CD1c-positive myeloid dendritic cell (primary cell): Measurements from ENCODE around the gene VPS13D.

Source experiments
- DNase-seq: peaks from one replicate; pipeline ENCODE4 v3.0.0-alpha.2; 2016; ENCODE audit errors: extremely low spot score

VPS13D gene

DNA sequence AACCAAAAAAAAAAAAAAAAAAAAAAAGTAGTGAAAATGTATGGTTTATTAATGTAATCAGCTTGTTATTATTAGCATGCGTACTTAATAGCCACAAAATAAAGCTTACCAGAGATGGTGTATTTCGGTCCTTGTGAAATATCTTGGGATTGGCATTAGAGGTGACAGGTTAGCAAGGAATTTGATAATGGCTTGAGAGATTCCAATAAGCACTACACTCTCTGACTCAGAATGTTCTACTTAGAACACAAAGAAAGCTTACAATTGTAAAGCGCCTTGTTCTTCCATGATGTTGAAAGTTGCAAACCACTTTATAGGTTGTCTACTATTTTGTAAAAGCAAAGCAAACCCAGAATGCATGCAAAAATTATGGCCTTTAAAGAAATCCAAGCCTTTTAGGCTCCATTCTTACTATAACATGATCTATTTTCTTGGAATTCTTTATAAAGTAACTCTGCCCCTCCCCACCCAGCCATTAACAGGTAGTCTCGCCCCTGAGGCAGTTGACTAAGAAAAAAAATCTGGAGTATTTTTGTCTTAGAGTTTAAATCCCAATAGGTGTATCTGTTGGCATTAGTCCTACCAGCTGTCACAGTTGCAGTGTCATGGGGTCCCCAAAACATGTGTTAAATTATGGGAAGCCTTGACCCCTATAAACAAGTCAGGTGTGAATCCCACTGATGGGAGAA, 259.0 kb downstream of the VPS13D start:
- DNase-seq = no peak

DNA sequence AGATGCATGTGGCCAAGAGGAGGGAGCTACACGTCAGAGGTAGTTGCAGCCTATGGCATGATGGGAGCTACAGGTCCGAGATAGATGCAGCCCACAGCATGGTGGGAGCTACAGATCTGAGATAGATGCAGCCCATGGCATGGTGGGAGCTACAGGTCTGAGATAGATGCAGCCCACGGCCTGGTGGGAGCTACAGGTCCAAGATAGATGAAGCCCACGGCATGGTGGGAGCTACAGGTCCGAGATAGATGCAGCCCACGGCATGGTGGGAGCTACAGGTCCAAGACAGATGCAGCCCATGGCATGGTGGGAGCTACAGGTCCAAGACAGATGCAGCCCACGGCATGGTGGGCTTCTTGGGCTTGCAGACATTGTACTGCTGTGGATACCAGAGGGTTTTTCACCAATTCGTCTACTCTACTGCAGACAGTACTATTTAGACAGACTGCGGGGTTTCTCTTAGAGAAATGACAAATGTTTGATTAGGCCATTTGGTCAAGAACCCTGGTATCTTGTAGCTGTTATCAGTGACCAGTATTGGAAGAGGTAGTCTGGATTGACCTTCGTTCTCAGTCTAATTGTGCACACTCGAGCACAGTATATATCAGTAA, 260.8 kb downstream of the VPS13D start:
- DNase-seq = no peak

DNA sequence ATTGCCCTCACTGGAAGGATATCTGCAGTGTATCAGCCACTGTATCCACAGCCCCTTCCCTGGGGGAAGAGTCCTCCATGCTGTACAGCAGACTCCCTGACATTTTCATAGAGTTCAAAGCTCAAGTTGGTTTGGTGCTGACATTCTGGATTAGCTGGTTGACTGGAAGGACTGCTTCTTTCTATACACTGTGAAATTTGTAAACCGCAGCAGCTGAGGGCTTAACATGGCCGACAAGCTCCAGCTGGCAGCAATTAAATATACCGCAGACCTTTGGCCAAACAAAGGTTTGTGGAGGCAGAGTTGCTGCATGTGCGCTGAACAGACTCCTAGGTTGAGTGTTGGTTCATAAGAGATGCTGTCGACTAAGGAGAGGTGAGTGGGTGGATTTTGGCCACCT, 261.8 kb downstream of the VPS13D start:
- DNase-seq = no peak

- DNase-seq = no peak
Measured at GRCh38 chr1:12495725-12496124, 265.9 kb downstream of the VPS13D start.

DNA sequence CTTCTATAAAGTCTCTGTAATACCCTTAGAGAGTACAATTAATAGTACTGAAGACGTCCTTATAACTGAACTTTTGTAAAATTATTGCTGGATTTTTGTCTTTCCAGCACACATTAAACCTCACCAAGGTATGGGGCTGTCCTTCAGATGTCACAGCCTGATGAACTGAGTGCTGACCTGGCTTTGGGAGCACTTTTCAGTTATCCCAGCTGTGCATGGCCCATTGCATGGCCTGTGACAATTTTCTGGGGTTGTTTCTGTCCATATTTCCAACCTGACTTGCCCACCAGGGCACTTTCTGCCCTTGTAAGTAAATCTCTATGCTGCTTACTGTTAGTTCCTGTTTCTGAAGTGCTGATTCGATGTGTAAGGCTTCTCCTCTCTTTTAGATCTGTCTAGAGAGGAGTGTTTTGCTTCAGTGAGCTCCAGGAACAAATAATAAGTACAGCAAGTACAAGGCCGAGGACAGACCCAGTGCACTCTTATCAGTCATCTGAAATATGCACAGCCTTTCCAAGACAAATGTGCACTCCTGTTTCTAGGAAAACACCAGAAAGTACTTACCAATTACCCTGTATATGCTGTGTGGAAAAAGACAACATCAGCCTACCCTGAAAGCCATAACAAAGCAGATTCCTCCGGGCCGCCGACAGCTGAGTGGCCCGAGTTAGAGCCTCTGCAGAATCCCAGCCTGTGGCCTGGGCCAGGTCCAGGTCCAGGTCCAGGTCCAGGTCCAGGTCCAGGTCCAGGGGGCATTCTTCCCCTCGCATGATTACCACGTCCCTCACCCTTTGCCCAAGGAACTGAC, 266.5 kb downstream of the VPS13D start:
- DNase-seq = no peak

DNA sequence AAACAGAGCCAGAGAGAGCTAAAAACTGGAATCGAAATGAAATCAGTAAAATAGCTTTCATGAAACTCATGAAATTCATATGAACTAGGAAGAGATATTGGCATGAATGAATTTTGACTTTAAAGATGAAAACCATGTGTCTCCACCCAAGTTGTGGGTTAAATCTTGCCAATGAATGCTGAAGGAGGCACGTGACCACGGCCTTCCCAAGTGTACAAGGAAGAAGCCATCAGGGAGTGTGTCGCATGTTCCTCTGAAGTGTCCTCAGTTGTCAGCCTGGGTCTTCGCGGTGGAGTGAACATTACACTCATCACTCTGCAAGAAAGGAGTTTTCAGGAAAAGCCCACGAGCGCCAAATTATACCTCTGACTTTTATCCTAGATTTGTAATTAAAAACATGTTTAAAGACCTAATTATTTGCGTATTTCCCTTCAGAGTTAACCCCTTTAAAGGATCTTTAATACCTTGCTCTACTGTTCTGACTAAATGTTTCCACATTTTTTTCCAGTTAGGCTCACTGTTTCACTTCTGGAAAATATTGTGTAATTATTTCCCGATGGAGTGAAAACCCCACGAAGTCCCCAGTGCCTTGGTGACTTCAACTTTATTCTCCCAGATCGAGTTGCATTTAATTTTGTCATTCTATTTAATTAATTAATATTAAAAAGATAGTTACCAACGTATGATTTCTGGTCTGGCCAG, 269.9 kb downstream of the VPS13D start:
- DNase-seq = no peak

DNA sequence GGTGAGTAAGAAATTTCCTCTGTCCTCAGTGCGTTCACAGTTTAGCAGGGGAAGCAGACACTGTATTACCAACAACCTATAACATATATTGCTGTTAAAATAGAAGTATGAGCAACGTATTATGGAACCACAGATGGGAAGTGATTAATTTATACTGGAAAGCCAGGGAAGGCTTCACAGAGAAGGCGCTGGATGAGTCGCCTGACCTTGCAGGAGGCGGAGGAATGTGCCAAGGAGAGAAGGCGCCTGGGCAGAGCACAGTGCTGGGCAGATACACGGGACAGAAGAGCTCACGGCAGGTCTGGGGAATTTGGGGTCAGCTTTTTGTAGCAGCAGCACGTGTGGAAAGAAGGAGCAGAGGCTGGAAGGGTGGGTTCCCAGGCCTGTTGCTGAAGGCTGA, 271.8 kb downstream of the VPS13D start:
- no peak for DNase-seq

GRCh38 chr1:12502336-12503109, 272.7 kb downstream of the VPS13D start:
- DNase-seq = no peak

- DNase-seq = no peak
Measured at GRCh38 chr1:12503709-12504108, 273.9 kb downstream of the VPS13D start.

GRCh38 chr1:12504601-12505000, 274.8 kb downstream of the VPS13D start:
- no peak for DNase-seq

DNA sequence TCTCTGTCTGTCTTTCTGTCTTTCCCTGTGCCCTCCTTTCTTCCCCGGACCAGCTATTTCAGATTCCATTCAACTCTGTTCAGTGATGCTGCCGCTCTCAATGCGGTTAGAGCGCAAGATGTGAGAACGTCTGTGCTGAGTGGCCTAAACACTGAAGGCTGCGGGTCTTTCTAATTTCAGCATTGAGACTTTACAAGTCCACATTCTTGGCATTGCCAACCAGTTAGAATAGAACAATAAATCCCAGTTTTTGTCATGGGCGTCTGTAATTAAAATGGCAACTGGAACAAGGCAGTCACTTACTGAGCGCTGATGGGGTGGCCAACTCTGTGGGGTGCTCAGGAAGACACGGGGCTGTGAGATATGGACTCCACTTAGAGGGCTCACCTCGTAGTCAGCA, 275.4 kb downstream of the VPS13D start:
- DNase-seq = no peak

DNA sequence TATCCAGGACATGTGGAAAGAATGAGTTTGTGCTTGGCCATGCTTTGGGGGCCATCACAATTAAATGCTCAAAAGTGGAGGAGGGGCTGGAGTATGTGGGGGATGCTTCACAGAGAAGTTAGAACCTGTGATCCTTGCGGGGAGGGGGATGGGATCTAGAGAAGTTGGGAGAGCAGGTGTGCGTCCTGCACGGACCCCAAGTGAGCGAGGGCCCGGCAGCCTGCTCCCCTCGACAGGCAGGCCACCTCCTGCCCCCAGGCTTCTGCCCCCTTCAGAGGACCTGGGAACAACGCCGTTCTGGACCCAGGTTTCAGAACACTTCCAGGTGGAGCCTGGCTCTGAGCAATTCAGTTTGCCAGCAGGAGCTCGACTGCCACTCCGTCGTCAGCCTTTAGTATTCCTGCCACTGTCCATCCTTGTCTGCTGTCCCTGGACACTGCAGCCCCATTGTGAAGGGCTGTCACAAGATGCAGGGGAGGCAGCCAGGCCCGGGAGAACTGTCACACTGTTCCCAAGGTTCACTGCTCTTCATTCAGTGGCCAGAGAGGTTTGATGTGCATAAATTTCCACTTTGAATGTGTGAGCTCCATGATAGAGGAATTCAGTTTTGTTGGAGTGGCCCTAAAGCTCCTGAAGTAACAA, 275.9 kb downstream of the VPS13D start:
- DNase-seq = no peak

DNA sequence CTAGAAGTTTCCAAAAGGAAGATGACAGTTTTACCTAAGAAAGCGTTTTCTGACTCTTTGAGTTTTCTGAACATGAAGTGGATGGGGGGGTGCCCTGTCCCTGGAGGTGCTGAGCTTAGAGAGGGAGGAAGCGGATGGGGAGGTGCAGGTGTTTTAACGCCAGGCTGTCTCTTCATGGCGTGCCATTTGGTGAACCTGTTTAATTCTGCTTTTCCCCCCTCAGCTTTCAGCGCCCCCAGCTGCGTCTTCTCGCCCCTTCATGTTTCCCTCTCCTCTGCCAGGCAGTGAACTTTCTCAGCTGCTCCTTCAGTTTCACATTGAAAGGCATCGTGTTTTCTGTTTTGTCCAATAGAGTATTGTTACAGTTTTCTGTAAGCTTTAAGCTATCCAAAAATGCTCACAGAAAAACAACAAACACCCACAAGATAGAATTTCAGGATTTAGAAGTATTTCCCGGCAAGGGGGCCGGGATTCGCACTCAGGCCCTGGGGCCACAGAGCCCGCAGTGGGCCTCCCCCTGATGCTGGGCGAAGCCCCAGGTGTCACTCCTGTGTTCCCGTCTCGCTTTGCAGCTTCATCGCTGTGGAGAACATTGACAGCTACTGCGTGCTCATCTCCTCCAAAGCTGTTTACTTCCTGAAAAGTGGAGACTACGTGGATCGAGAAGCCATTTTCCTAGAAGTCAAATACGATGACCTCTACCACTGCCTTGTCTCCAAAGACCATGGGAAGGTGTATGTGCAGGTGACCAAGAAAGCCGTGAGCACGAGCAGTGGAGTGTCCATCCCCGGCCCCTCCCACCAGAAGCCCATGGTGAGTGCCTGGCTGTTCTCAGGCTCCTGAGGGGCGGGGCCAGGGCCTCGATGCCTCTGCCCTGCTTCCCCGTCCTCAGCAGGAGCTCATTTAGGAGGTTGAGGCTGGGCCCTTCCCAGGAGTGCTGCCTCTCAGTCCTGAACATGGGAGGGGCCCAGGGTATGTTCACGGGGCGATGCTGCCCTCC, 276.8 kb downstream of the VPS13D start:
- no peak for DNase-seq

- no peak for DNase-seq
Measured at GRCh38 chr1:12507631-12508030, 277.8 kb downstream of the VPS13D start.

DNA sequence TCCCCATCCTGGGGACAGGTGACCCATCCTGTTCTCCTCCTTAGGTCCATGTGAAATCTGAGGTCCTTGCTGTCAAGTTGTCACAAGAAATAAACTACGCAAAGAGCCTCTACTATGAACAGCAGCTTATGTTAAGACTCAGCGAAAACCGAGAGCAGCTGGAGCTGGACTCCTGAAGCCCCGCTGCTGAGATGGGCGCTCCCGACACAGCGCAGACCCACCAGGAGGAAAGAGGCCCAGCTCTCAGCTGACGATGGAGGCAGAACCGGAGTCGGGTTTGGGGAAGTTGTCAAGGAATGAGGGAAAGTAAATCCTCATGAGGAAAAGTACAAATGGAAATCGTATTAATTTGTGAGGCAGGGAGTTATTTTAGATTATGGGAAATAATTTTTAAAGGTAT, 279.0 kb downstream of the VPS13D start:
- DNase-seq = no peak

DNA sequence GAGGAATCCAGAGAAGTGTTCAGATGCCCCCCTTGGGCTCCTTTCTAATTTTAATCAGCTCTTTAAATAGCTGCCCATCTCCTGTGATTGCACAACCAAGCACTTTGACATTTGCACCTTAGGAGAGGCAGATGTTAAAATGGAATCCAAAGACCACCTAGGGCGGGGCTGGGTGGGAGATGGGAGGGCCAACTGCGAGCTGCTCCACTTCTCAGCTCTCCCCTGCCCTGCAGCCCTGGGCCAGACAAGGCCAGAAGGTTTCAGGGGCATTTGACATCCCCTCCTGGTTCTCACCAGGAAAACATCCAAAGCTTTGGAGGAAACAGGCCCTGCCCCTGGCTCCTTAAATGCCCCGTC, 281.3 kb downstream of the VPS13D start:
- no peak for DNase-seq

- DNase-seq = no peak
Measured at GRCh38 chr1:12511516-12512468, 282.0 kb downstream of the VPS13D start.

DNA sequence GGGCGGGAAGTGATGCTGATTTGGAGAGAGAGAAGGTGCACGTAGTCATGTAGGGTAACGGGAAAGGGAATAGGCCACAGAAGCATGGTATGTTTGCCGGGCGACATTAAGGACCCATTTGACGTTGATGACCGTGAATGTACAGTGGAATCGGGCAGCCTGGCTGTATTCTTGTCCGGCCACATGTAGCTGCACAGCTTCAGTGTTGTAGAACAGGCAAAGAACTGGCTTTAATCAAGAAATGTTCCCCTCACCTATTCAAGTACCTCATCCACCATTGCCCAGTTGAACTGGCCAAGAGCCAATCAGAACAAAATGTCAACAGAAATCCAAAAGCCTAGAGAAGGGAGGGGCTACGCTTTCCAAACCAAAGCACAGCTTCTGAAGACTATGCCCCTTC, 283.4 kb downstream of the VPS13D start:
- DNase-seq = no peak

DNA sequence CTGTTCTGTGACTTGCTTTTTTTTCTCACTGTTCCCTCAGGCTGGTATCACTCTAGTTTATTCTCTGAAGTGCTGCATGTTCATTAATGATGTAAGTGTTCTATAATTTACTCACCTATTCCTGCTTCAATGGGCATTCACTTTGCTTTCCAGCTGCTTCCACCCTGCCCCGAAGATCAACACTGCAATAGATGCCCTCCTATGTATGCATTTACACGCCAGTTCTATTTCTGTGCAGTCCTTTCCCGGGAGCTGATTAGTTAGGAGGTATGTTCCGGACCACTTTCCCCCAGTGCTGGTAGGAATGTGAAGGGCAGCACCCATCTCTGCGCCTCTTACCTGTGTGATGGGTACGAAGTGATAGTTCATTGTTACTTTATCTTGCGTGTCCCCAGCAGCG, 284.8 kb downstream of the VPS13D start:
- DNase-seq = no peak
